Natural killer cell (primary cell): ENCODE data around the gene GAPDH. TPM values are rescaled to one million over a fixed set of nuclear protein-coding genes. Genes with fewer than 3 reads are reported as not detected.
"Not testable (repeated sequence)": the region's sequence is repeated elsewhere in the genome, so short reads cannot be mapped to it uniquely, and the experiment has no call there.

Experiments used
- ATAC-seq, 3 donors: fragments of 150-1000 bp in 2 of 3; fragments of 200-7000 bp in 1 of 3; cut with Tn5 transposase; 1 replicate in 1 of 3; 2 replicates in 2 of 3; pipeline ENCODE4 v1.10.0; 2021; ENCODE audit warnings: mild to moderate bottlenecking in 2 of 3, moderate library complexity in 2 of 3
- DNase-seq, 2 donors: peaks; one replicate each; pipeline versions ENCODE4 v3.0.0 to v3.0.0-alpha.2; 2013 to 2021; ENCODE audit warnings: mixed read lengths in 1 of 2
- H3K27ac ChIP-seq: one replicate; pipeline ENCODE4 v1.5.1; 2013; ENCODE audit warnings: mild to moderate bottlenecking, low read length
- H3K27me3 ChIP-seq: one replicate; pipeline ENCODE4 v1.6.1; 2013; ENCODE audit warnings: low read length; ENCODE audit not compliant: control insufficient read depth, insufficient read depth
- H3K36me3 ChIP-seq: one replicate; pipeline ENCODE4 v1.6.1; 2013; ENCODE audit warnings: low read length; ENCODE audit not compliant: control insufficient read depth, insufficient read depth
- H3K4me1 ChIP-seq: one replicate; pipeline ENCODE4 v1.6.1; 2013; ENCODE audit warnings: low read length; ENCODE audit not compliant: control insufficient read depth, insufficient read depth
- H3K4me3 ChIP-seq: one replicate; pipeline ENCODE4 v1.5.1; 2013; ENCODE audit warnings: low read length
- H3K9me3 ChIP-seq: one replicate; pipeline ENCODE4 v1.6.1; 2013; ENCODE audit warnings: low read length; ENCODE audit not compliant: control insufficient read depth, insufficient read depth
- H3K27ac Mint-ChIP-seq, 2 donors: one replicate each; pipeline ENCODE4 v1.8.0; 2022; ENCODE audit warnings: mild to moderate bottlenecking in 2 of 2, mixed read lengths in 2 of 2, moderate library complexity in 1 of 2
- H3K27me3 Mint-ChIP-seq, 2 donors: one replicate each; pipeline ENCODE4 v1.8.0; 2022; ENCODE audit warnings: low read depth in 2 of 2, mixed read lengths in 2 of 2
- H3K36me3 Mint-ChIP-seq: one replicate; pipeline ENCODE4 v1.8.0; 2022; ENCODE audit warnings: mixed read lengths
- H3K4me1 Mint-ChIP-seq, 2 donors: one replicate each; pipeline ENCODE4 v1.8.0; 2022; ENCODE audit warnings: mixed read lengths in 2 of 2
- H3K4me3 Mint-ChIP-seq: one replicate; pipeline ENCODE4 v1.8.0; 2022; ENCODE audit warnings: mild to moderate bottlenecking, moderate library complexity, mixed read lengths
- H3K9me3 Mint-ChIP-seq, 2 donors: one replicate each; pipeline ENCODE4 v1.8.0; 2022; ENCODE audit warnings: mixed read lengths in 2 of 2
- CTCF ChIP-seq: fragments of 200-600 bp; IDR thresholded peaks from one replicate; pipeline ENCODE4 v1.8.0; 2022; ENCODE audit warnings: antibody characterized with exemption
- WGBS: methylation state at CpG from one replicate; pipeline ENCODE4 v1.1.7; 2013; ENCODE audit warnings: missing lambda C conversion rate; ENCODE audit not compliant: insufficient coverage; 5-methylcytosine and 5-hydroxymethylcytosine counted together
- intact Hi-C: fragments of 100-400 bp; cut with micrococcal nuclease; formaldehyde crosslinking; loops from one replicate; pipeline ENCODE4 v1.14.2; 2022
- total RNA-seq, 4 donors: library from RNA; stranded (reverse); fragments of 120-200 nt in 1 of 4; gene quantifications; one replicate each; pipeline versions ENCODE4 v1.2.3 to v1.2.4, GENCODE V29; 2013 to 2022

The GAPDH gene
- total RNA-seq, 3 donors from 2014 or later (not counting 1 experiment from before 2014, with no cell fraction given), result 606 to 729 (median 642) TPM

DNA sequence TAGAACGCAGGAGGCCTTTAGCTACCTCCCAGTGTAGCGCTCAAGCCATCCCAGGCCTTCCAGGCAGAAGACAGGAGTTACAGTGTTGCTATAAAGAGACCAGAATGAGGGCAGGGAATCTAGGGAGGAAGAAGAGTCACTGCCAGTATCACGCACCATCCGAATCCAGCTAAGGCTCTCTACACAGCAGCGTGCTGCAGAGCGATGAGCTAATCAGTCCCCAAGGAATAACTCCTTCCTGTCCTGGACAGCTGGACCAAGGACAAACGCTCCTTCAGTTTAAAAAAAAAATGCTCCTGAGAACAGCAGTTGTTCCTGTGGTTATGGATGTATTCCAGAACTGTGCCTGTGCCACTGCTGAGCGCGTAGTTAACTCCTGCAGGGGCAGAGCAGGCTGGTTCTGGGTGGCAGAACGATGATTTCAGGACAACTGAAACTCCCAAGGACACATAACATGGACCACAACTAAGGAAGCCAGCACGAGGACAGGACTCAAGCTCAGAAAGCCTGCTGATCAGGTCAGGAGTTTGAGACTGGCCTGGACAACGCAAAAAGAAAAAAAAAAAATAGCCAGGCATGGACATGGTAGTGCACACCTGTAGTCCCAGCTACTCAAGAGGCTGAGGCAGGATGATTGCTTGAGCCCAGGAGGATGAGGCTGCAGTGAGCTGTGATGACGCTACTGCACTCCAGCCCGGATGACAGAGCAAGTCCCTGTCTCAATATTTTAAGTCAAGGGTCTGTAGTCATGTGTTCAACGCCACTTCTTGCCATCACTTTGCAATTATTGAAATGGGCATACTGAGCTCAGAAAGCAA, 18.9 kb downstream of the GAPDH start:
- no peak for DNase-seq
- Histone ChIP-seq H3K4me3 (no peak overlapping the region), H3K9me3 (no peaks in the 10 kb centered on the region), H3K4me1 (peaks cover 61% of the 10 kb centered on the region), H3K27ac (no peak overlapping the region), H3K27me3 (no peaks in the 10 kb centered on the region), H3K36me3 (peaks cover 32% of the 10 kb centered on the region)
- no peaks in the 10 kb centered on the region for H3K9me3 Mint-ChIP-seq
- no peak overlapping the region for H3K27ac Mint-ChIP-seq
- no peaks in the 10 kb centered on the region for H3K36me3 Mint-ChIP-seq
- intact Hi-C loops, result no loop called here
- TF ChIP-seq CTCF, result no peak
- peaks cover 37 to 55% of the 10 kb centered on the region in 2 donors for H3K4me1 Mint-ChIP-seq
- no peaks in the 10 kb centered on the region for H3K27me3 Mint-ChIP-seq
- ATAC-seq, result no peak
- H3K4me3 Mint-ChIP-seq, result peak overlapping the region; percentile 41
- 85% methylated on average over 15 of the region's 15 CpGs for WGBS

DNA sequence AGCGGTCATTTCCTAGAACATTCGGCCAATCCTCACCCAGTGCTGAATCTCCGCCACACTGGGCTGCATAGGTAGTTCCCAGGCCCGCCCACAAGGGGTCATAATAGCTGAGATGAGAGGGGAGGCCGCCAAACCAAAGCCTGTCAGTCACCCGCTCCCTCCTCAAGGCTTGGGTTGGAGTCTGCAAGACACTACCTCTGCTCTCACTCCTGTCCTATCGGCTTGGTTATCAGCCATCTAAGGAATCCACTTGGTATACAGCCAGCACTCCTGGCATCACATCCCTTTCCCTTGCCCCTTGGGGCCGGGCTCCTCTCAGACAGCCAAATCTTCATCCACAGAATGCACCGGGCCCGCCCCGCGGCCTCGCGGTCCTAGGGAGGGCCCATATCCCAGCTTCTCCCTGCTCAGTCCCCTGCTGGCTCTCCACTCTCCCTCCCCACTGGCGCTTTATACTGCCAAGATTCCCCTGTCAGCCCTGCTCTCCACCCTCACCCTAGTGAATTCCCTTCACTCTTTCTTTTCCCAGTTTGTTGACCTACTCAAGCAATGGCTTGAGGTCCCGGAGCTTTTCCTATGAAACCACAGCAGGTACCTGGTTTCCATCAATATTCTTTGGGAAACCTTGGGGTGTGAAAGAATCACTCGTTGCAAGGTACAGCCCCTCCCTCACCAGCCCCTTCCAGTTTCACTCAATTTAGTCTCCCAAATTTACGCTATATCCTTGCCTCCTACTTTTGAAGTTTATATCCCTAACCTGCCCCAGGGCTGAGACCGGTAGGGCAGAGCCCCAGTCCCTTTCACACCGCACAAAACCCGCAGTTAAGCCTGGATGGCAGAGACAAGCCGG, 20.1 kb downstream of the GAPDH start:
- 38% methylated on average over 22 of the region's 22 CpGs for WGBS
- peak; percentile 59 for TF ChIP-seq CTCF
- Histone ChIP-seq H3K27me3 (no peaks in the 10 kb centered on the region), H3K4me1 (peaks cover 63% of the 10 kb centered on the region), H3K9me3 (no peaks in the 10 kb centered on the region), H3K27ac (no peak overlapping the region), H3K4me3 (peak overlapping the region; percentile 51), H3K36me3 (peaks cover 28% of the 10 kb centered on the region)
- ATAC-seq (peak; percentile 67 to 78 (median 69)), DNase-seq (peak; percentile 63 to 82)
- no peaks in the 10 kb centered on the region for H3K27me3 Mint-ChIP-seq
- peak overlapping the region; percentile 34 to 77 for H3K27ac Mint-ChIP-seq
- peaks cover 37 to 48% of the 10 kb centered on the region in 2 donors for H3K4me1 Mint-ChIP-seq
- no peaks in the 10 kb centered on the region for H3K36me3 Mint-ChIP-seq
- H3K9me3 Mint-ChIP-seq, result no peaks in the 10 kb centered on the region
- H3K4me3 Mint-ChIP-seq, result peak overlapping the region; percentile 88
- intact Hi-C loops, result loop anchor here (2.0 kb wide), 1 partner anchor 224 kb away; no protein-coding TSS in a partner anchor

DNA sequence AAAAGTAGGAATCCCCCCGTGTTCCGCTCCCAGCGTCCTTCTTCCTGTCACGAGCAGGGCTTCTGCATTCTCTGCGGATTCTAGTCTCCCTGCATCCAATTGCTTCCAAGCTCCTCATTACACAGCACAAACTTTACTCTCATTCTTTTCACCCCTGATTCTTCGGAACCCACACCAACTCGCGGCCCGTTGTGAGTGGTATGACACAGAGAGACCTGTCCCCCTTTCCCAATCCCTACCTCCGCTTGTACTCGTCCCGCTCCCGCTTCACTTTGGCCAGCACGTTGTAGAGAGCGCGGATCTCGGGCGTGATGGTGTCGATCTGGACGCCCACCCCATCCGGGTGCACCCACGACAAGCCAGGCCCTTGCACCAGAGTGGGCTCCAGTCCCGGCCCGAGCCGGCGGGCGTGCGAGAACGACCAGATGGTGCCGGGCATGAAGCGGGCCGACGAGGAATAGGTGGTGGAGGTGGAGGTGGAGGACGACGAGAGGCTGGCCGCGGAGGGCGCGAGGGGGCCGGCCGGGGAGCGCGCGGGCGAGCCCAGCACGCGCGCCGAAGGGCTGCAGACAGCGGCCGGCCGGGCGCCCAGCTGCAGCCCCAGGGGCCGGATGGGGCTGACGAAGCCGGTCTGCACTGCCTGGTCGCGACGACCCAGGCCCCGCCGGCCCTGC, 20.8 kb downstream of the GAPDH start:
- Mint-ChIP-seq H3K36me3 (no peaks in the 10 kb centered on the region), H3K27me3 (no peaks in the 10 kb centered on the region), H3K9me3 (no peaks in the 10 kb centered on the region), H3K4me3 (peak overlapping the region; percentile 88), H3K27ac (peak overlapping the region in 1 of 2 donors; percentile 77), H3K4me1 (peaks cover 37 to 48% of the 10 kb centered on the region in 2 donors)
- H3K36me3 ChIP-seq, result peaks cover 28% of the 10 kb centered on the region
- no peaks in the 10 kb centered on the region for H3K27me3 ChIP-seq
- peak in 2 of 3 donors; percentile 1 to 2 for ATAC-seq
- peak overlapping the region; percentile 60 for H3K4me3 ChIP-seq
- no peak for TF ChIP-seq CTCF
- intact Hi-C loops, result loop anchor here (2.0 kb wide), 1 partner anchor 224 kb away; no protein-coding TSS in a partner anchor
- no peak overlapping the region for H3K27ac ChIP-seq
- no peaks in the 10 kb centered on the region for H3K9me3 ChIP-seq
- no peak for DNase-seq
- peaks cover 60% of the 10 kb centered on the region for H3K4me1 ChIP-seq
- WGBS, result 2% methylated on average over 61 of the region's 61 CpGs

DNA sequence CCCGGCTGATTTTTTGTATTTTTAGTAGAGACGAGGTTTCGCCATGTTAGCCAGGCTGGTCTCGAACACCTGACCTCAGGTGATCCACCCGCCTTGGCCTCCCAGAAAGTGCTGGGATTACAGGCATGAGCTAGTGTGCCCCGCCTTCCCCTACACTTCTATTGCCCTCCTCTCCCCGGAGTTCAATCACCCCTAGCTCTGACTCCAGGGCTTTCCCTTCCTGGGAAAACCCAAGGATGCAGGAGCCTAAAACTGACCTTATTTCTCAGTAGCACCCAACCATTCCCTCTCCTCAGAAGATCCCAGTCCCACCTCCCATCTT, 22.1 kb downstream of the GAPDH start:
- peaks cover 34 to 42% of the 10 kb centered on the region in 2 donors for H3K4me1 Mint-ChIP-seq
- peak overlapping the region; percentile 86 for H3K4me3 Mint-ChIP-seq
- H3K27me3 Mint-ChIP-seq, H3K36me3 Mint-ChIP-seq, H3K27me3 ChIP-seq, DNase-seq, H3K9me3 ChIP-seq, H3K27ac ChIP-seq, ATAC-seq, H3K4me3 ChIP-seq, intact Hi-C loops, H3K9me3 Mint-ChIP-seq: not testable (repeated sequence)
- H3K27ac Mint-ChIP-seq, result peak overlapping the region; percentile 70 to 77
- Histone ChIP-seq H3K36me3 (peaks cover 32% of the 10 kb centered on the region), H3K4me1 (peaks cover 49% of the 10 kb centered on the region)
- 88% methylated on average over 7 of the region's 7 CpGs for WGBS
